ENCODE results near the gene BCL7A. TPM values are rescaled to one million over a fixed set of nuclear protein-coding genes. Genes with fewer than 3 reads are reported as not detected.
"Not testable (repeated sequence)": the region's sequence is repeated elsewhere in the genome, so short reads cannot be mapped to it uniquely, and the experiment has no call there.

Gene BCL7A
- polyA plus RNA-seq, 1 experiment = 3.4 TPM

- ChIA-PET POLR2A (no interaction called here), CTCF (interaction anchor here (7.0 kb wide), 1 partner anchor 75 kb away, joined by 207 read pairs; no protein-coding TSS in a partner anchor)
Observed at GRCh38 chr12:122049827-122050226, 28.1 kb downstream of the BCL7A start.

GRCh38 chr12:122050706-122051105 lies 29.0 kb downstream of the BCL7A start:
- no peak for TF ChIP-seq CTCF (IDR thresholded peaks at IDR 0.05; ENCODE audit: insufficient read depth, low read depth, low read length)
- Histone ChIP-seq H3K27me3 (ENCODE audit: control insufficient read depth, insufficient read depth, low read length) (no peaks in the 10 kb centered on the region), H3K4me3 (ENCODE audit: low read depth, low read length) (no peak overlapping the region), H3K36me3 (ENCODE audit: control insufficient read depth, insufficient read depth, low read length) (peaks cover 3% of the 10 kb centered on the region)
- CTCF ChIA-PET = interaction anchor here (0.8 to 7.0 kb wide), 5 partner anchors 10 to 140 kb away, joined by 3 to 207 read pairs (median 6); no protein-coding TSS in a partner anchor
- no peak for DNase-seq (ENCODE audit: low read depth)
- POLR2A ChIA-PET = no interaction called here

More at GRCh38 chr12:122049827-122050226, 28.1 kb downstream of the BCL7A start:
- Histone ChIP-seq H3K27me3 (ENCODE audit: control insufficient read depth, insufficient read depth, low read length) (no peaks in the 10 kb centered on the region), H3K4me3 (ENCODE audit: low read depth, low read length) (no peak overlapping the region), H3K36me3 (ENCODE audit: control insufficient read depth, insufficient read depth, low read length) (peaks cover 3% of the 10 kb centered on the region)
- no peak for TF ChIP-seq CTCF (IDR thresholded peaks at IDR 0.05; ENCODE audit: insufficient read depth, low read depth, low read length)
- no peak for DNase-seq (ENCODE audit: low read depth)

- Histone ChIP-seq H3K36me3 (ENCODE audit: control insufficient read depth, insufficient read depth, low read length) (no peaks in the 10 kb centered on the region), H3K27me3 (ENCODE audit: control insufficient read depth, insufficient read depth, low read length) (no peaks in the 10 kb centered on the region), H3K4me3 (ENCODE audit: low read depth, low read length) (no peak overlapping the region)
- ChIA-PET POLR2A (interaction anchor here (0.5 kb wide), 1 partner anchor 143 kb away, joined by 4 read pairs; no protein-coding TSS in a partner anchor), CTCF (interaction anchor here (0.5 to 7.0 kb wide), 7 partner anchors 11 to 171 kb away, joined by 3 to 207 read pairs (median 5); no protein-coding TSS in a partner anchor)
- TF ChIP-seq CTCF (IDR thresholded peaks at IDR 0.05; ENCODE audit: insufficient read depth, low read depth, low read length) = no peak
- DNase-seq (ENCODE audit: low read depth) = no peak
Observed at GRCh38 chr12:122051231-122051876, 29.7 kb downstream of the BCL7A start.

- Histone ChIP-seq H3K4me3 (ENCODE audit: low read depth, low read length) (no peak overlapping the region), H3K36me3 (ENCODE audit: control insufficient read depth, insufficient read depth, low read length) (no peaks in the 10 kb centered on the region), H3K27me3 (ENCODE audit: control insufficient read depth, insufficient read depth, low read length) (no peaks in the 10 kb centered on the region)
- CTCF ChIA-PET = interaction anchor here (0.6 to 7.0 kb wide), 8 partner anchors 23 to 317 kb away, joined by 3 to 207 read pairs (median 3); no protein-coding TSS in a partner anchor
- DNase-seq (ENCODE audit: low read depth) = no peak
- POLR2A ChIA-PET = no interaction called here
- no peak for TF ChIP-seq CTCF (IDR thresholded peaks at IDR 0.05; ENCODE audit: insufficient read depth, low read depth, low read length)
Observed at GRCh38 chr12:122052285-122052684, 30.6 kb downstream of the BCL7A start.

- Histone ChIP-seq H3K27me3 (ENCODE audit: control insufficient read depth, insufficient read depth, low read length) (no peaks in the 10 kb centered on the region), H3K36me3 (ENCODE audit: control insufficient read depth, insufficient read depth, low read length) (no peaks in the 10 kb centered on the region), H3K4me3 (ENCODE audit: low read depth, low read length) (no peak overlapping the region)
- DNase-seq (ENCODE audit: low read depth) = no peak
- ChIA-PET CTCF (interaction anchor here (0.5 to 7.0 kb wide), 32 partner anchors 9 to 209 kb away, joined by 3 to 207 read pairs (median 4); no protein-coding TSS in a partner anchor), POLR2A (no interaction called here)
- TF ChIP-seq CTCF (IDR thresholded peaks at IDR 0.05; ENCODE audit: insufficient read depth, low read depth, low read length) = no peak
Observed at GRCh38 chr12:122054842-122055520, 33.3 kb downstream of the BCL7A start.

GRCh38 chr12:122056406-122056805 lies 34.7 kb downstream of the BCL7A start:
- H3K27me3 ChIP-seq (ENCODE audit: control insufficient read depth, insufficient read depth, low read length); DNase-seq (ENCODE audit: low read depth); POLR2A ChIA-PET; H3K4me3 ChIP-seq (ENCODE audit: low read depth, low read length); H3K36me3 ChIP-seq (ENCODE audit: control insufficient read depth, insufficient read depth, low read length): not testable (repeated sequence)
- CTCF ChIA-PET = interaction anchor here (3.4 to 7.0 kb wide), 2 partner anchors 8 to 69 kb away, joined by 35 to 207 read pairs; no protein-coding TSS in a partner anchor
